Activated CD8-positive, alpha-beta memory T cell treated with anti-CD3 and anti-CD28 coated beads, Interleukin-2, amount 50 U/mL, for 1 hour (primary cell): Measurements from ENCODE around the gene PKN3.

Source experiments
- DNase-seq: peaks from one replicate; pipeline ENCODE4 v3.0.0-alpha.2; 2020; ENCODE audit errors: extremely low read depth

The PKN3 gene

DNA sequence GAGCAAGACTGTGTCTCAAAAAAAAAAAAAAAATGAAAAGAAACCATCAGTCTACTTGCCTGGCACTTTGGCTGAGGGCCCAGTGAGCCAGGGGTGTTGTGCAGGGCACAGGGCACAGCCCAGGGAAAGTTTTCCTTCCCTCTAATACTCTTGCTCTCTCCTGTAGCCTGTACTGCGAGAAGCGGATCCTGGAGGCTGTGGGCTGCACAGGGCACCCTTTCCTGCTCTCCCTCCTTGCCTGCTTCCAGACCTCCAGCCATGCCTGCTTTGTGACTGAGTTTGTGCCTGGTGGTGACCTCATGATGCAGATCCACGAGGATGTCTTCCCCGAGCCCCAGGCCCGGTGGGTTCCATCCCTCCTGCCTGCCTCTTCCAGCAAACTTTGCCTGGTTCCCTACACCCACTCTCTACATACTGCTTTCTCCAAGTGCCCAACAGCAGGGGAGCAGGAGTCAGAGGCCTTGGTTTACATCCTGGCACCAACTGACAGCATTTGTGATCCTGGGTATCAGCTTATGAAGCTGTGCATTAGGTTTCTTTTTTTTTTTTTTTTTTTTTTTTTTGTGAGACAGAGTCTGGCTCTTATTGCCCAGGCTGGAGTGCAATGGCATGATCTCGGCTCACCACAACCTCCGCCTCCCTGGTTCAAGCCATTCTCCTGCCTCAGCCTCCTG lies 14.4 kb downstream of the PKN3 start:
- DNase-seq = no peak

- no peak for DNase-seq
These were observed 15.7 kb downstream of the PKN3 start for GRCh38 chr9:128718047-128718446.

GRCh38 chr9:128718475-128718874 lies 16.2 kb downstream of the PKN3 start:
- DNase-seq = no peak

DNA sequence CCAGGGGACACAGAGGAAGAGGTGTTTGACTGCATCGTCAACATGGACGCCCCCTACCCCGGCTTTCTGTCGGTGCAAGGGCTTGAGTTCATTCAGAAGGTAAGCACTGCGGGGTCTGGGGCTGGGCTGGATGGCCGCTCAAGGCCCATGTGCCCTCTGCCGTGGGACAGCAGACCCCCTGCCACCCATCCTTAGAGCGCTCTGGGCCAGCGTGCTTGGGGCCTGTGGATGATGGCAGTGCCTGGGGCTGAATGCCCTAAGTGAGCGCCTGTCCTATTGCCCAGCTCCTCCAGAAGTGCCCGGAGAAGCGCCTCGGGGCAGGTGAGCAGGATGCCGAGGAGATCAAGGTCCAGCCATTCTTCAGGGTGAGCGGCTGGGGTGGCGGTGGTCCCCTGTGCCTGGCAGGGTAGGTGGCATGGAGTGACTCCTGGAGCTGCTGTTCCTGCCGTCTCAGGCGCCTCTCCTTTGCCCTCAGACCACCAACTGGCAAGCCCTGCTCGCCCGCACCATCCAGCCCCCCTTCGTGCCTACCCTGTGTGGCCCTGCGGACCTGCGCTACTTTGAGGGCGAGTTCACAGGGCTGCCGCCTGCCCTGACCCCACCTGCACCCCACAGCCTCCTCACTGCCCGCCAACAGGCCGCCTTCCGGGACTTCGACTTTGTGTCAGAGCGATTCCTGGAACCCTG lies 17.8 kb downstream of the PKN3 start:
- no peak for DNase-seq

DNA sequence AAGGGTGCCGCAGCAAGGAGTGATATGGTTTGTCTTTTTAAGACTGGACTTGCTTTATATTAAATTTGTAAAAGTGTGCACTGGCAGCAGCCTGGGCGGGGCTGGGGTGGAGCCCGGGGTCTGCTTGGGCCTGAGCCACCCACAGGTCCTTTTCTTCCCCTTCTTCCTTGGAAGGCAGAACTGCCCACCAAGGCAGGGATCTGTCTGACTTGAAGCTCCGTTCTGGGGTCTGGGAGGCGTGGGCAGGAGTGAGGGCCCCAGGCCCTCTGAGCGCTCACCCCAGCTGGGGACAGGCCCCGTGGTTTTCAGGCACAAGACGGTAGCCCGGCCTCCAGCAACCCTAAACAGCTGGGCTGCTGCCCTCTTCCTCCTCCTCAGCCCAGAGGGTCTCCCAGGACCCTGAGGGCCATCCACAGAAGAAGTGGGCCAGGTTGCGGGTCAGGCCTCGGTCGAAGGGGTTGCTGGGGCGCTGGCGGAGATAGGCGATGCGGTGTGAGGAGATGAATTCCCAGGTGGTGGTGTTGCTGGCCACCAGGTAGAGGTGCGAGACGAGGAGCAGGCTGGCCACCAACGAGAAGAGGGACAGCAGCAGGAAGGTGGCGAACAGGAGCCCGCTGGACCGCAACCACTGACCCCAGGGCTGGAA lies 18.7 kb downstream of the PKN3 start:
- no peak for DNase-seq

- no peak for DNase-seq
These were observed 19.2 kb downstream of the PKN3 start for GRCh38 chr9:128721487-128722010.

GRCh38 chr9:128722380-128723351 lies 20.4 kb downstream of the PKN3 start:
- DNase-seq = no peak

GRCh38 chr9:128723352-128723865 lies 21.1 kb downstream of the PKN3 start:
- no peak for DNase-seq

DNA sequence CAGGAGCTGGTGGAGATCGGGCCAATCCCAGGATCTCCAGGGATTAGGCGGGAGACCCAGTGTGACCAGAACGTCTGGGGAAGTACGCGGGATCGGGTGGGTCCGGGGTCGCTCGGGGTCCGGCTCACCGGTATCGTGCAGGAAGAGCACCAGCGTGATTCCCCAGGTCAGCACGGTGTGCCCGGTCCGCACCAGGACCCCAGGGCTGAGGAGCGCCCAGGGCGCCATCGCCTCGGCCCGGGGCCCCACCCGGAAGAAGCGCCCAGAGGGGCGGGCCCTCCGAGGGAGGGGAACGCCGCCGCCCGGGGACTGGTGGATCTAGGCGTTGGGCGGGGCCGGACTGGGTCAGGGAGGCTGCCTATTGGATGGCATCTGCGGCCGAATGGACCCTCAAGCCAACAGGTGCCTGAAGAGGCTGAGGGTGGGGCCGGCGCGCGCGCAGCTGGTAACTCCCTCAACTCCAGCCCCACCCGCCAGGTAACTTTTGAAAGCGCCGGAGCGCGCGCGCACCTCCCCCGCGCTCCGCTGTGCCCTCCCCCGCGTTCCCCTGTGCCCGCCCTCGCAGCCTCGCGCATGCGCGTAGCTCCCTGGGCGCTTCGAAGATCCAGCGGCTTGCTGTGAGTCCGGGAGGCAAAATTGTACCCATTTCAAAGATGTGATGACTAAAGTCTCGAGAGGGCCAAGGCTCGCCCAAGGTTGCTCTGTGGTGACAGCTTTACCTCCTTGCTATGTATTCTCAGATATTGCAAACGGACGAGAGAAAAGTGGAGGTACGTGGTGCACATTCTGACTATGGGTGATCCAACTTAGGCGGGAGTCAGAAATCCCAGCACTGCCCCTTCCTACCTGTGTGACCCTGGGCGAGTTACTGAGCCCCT lies 21.8 kb downstream of the PKN3 start, which contains the start of gene ZDHHC12:
Gene ZDHHC12 (minus strand): TSS at position 262 of the 878 bp plus-strand sequence. CDS start 34 bp downstream, at position 228.
- peak; percentile 98 for DNase-seq

GRCh38 chr9:128724744-128725211 lies 22.5 kb downstream of the PKN3 start:
- no peak for DNase-seq

DNA sequence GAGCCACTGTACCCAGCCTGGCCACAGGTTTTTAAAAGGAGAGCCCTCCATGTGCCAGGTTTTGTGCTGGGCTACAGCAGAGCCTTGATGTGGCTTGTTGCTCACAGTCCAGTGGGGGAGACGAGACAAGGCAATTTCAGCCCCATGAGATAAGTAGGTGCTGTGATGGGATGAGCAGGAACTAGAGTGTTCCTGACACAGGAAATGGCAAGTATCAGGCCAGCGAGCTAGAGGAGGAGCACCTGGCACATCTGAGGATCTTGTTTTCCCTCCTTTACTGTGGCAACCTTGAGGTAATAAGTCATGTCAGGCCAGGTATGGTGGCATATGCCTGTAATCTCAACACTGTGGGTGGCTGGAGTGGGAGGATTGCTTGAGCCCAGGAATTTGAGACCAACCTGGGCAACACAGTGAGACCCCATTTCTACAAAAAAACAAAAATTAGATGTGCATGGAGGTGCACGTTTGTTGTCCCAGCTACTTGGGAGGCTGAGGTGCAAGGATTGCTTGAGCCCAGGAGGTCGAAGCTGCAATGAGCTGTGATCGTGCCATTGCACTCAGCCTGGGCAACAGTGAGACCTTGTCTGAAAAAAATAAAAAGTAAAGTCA lies 25.4 kb downstream of the PKN3 start:
- no peak for DNase-seq

- no peak for DNase-seq
These were observed 26.0 kb downstream of the PKN3 start for GRCh38 chr9:128728298-128728697.

- DNase-seq = no peak
These were observed 27.0 kb downstream of the PKN3 start for GRCh38 chr9:128729302-128729701.

- DNase-seq = no peak
These were observed 27.6 kb downstream of the PKN3 start for GRCh38 chr9:128729766-128730517.

DNA sequence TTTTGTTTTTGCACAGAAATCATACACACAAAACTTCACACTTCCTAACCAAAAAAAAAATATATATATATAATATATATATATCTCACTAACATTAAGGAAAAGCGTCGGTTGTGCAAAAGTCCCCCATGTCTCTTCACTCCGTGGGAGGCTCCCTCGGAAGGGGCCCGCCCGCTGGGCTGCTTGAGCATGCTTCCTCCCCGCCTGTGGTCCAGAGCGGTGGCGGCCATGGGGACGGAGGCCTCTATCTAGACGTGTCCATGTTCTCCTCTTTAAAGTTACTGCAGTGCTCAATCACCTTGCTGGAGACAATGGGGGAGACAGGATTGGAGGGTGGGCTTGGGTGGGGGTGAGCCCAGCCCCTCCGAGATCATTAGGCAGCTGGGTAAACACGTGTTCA lies 28.8 kb downstream of the PKN3 start:
- no peak for DNase-seq

GRCh38 chr9:128731691-128732090 lies 29.4 kb downstream of the PKN3 start:
- no peak for DNase-seq

DNA sequence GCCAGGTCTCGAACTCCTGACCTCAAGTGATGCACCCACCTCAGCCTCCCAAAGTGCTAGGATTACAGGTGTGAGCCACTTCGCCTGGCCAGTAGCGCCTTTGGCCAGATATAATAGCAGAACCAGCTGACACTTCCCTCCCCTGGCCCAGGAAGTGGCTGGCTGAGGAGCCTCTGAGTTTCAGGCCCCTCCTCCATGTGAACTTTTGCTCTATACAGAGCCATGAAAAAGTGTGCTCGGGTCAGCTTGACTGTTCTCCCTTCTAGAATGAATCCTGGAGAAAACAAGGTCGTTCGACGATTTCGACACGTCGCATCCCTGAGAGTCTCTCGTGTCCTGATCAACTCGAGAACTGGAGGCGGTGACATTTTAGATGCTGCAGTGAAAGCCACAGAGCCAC lies 30.3 kb downstream of the PKN3 start:
- no peak for DNase-seq

DNA sequence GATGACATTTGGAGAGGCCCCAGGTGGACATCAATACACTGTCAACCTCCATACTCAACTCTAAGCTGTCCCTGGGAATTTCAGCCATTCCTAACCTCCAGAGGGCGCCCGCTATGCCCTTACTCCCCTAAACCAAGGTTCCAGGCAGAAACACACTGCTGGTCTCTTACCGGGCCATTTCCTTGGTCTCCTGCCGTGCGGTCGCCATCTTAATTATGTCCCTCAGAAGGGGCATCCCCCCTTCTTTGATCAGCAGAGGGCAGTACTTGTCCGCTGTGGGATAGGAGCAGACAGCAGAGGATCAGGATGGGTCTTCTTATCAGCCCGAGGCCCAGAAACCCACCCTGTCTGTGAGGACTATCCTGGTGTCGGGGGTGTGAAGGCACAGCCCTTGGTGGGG lies 31.0 kb downstream of the PKN3 start:
- no peak for DNase-seq

DNA sequence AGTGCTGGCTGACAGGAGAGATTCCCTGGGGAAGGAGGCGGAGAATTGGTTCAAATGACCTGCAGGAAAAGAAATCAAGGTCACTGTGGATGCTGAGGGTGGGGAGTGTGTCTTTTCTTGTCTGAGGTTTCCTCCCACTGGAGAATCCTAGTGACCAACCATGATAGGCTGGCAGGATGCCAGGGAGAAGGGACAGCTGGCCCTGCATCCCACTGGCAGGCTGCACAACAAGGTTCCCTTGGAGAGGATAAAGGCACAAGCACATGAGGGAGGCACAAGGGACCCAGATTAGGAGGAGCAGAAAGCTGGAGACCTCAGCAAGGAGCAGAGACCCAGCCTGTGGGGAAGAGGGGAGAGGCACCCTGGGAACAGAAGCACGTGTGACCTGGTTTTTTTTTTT lies 33.1 kb downstream of the PKN3 start:
- DNase-seq = no peak
